Activated CD8-positive, alpha-beta memory T cell treated with anti-CD3 and anti-CD28 coated beads, Interleukin-2, amount 10 ng/mL, durations not matched to agents 7 days and 5 days (primary cell): ENCODE measurements around the gene PLK4. TPM values are rescaled to one million over a fixed set of nuclear protein-coding genes. Genes with fewer than 3 reads are reported as not detected.
"Not testable (repeated sequence)": the region's sequence is repeated elsewhere in the genome, so short reads cannot be mapped to it uniquely, and the experiment has no call there.

ENCODE experiments used
- ATAC-seq: fragments of 150-1000 bp; cut with Tn5 transposase; one replicate; pipeline ENCODE4 v1.10.0; 2021; ENCODE audit warnings: moderate library complexity
- CTCF ChIA-PET: fragments of 350-600 bp; sonication (Branson Sonifier 250); formaldehyde crosslinking; loops from one replicate; lab custom pipeline; 2021; ENCODE audit warnings: antibody characterized with exemption; lab: Charles Lee
- DNase-seq: peaks from one replicate; pipeline ENCODE4 v3.0.0-alpha.2; 2020
- H3K27ac Mint-ChIP-seq: one replicate; pipeline ENCODE4 v1.8.0; 2021; ENCODE audit warnings: mild to moderate bottlenecking, mixed read lengths
- H3K27me3 Mint-ChIP-seq: one replicate; pipeline ENCODE4 v1.8.0; 2021; ENCODE audit warnings: mixed read lengths
- H3K36me3 Mint-ChIP-seq: one replicate; pipeline ENCODE4 v1.8.0; 2021; ENCODE audit warnings: mild to moderate bottlenecking, mixed read lengths
- H3K4me1 Mint-ChIP-seq: one replicate; pipeline ENCODE4 v1.8.0; 2021; ENCODE audit warnings: mixed read lengths
- H3K4me3 Mint-ChIP-seq: one replicate; pipeline ENCODE4 v1.8.0; 2021; ENCODE audit warnings: mild to moderate bottlenecking, moderate library complexity, mixed read lengths
- H3K9me3 Mint-ChIP-seq: one replicate; pipeline ENCODE4 v1.8.0; 2022; ENCODE audit warnings: low read depth, mixed read lengths
- total RNA-seq, 2 experiments: library from RNA; stranded (reverse); gene quantifications; one replicate each; pipeline ENCODE4 v1.2.3, GENCODE V29; 2021

Gene PLK4
- total RNA-seq, 2 experiments from 2014 or later = 60.1 to 66.1 TPM

GRCh38 chr4:127930175-127930574, 49.5 kb downstream of the PLK4 start:
- H3K4me1 Mint-ChIP-seq = no peaks in the 10 kb centered on the region
- ATAC-seq (no peak), DNase-seq (no peak)
- no peaks in the 10 kb centered on the region for H3K27me3 Mint-ChIP-seq
- no peaks in the 10 kb centered on the region for H3K9me3 Mint-ChIP-seq
- CTCF ChIA-PET = no interaction called here
- no peak overlapping the region for H3K4me3 Mint-ChIP-seq
- H3K36me3 Mint-ChIP-seq = peaks cover 16% of the 10 kb centered on the region
- no peak overlapping the region for H3K27ac Mint-ChIP-seq

GRCh38 chr4:127931836-127932235, 51.1 kb downstream of the PLK4 start:
- ATAC-seq, H3K27ac Mint-ChIP-seq, H3K9me3 Mint-ChIP-seq, CTCF ChIA-PET, H3K36me3 Mint-ChIP-seq, H3K27me3 Mint-ChIP-seq, DNase-seq, H3K4me1 Mint-ChIP-seq, H3K4me3 Mint-ChIP-seq: not testable (repeated sequence)

GRCh38 chr4:127936974-127937373, 56.3 kb downstream of the PLK4 start:
- no peaks in the 10 kb centered on the region for H3K27me3 Mint-ChIP-seq
- no peak overlapping the region for H3K27ac Mint-ChIP-seq
- CTCF ChIA-PET = no interaction called here

More at GRCh38 chr4:127936974-127937373, 56.3 kb downstream of the PLK4 start:
- no peak for ATAC-seq
- Mint-ChIP-seq H3K4me1 (peaks cover 2% of the 10 kb centered on the region), H3K9me3 (no peaks in the 10 kb centered on the region), H3K4me3 (no peak overlapping the region), H3K36me3 (peaks cover 10% of the 10 kb centered on the region)
- no peak for DNase-seq

Other genes with a start within 250 kb of the PLK4 start
- gene INTU, start 247.9 kb upstream of the PLK4 start, total RNA-seq = under 1 TPM; 0.03 to 0.12 TPM
- not detected for gene SLC25A31, start 150.5 kb upstream of the PLK4 start, total RNA-seq
- gene HSPA4L, start 98.6 kb upstream of the PLK4 start, total RNA-seq = 1 to 10 TPM in 1 of 2 experiments, under 1 TPM in 1; 0.15 to 1.3 TPM
- 10 to 100 TPM; 19.9 to 24.6 TPM for gene MFSD8, start 84.3 kb downstream of the PLK4 start, total RNA-seq
- gene ABHD18, start 84.5 kb downstream of the PLK4 start, total RNA-seq = 10 to 100 TPM; 21.0 to 23.7 TPM
- 10 to 100 TPM; 13.4 to 15.3 TPM for gene LARP1B, start 180.4 kb downstream of the PLK4 start, total RNA-seq